AG09309 (cell line): Measurements from ENCODE around the gene SCN7A.

ENCODE experiments used
- DNase-seq: peaks from one replicate; pipeline ENCODE4 v3.0.0-alpha.2; 2010; ENCODE audit warnings: low read depth
- H3K4me3 ChIP-seq: 2 replicates; pipeline ENCODE4 v1.5.1; 2011; ENCODE audit warnings: mild to moderate bottlenecking, low read depth, low read length, moderate library complexity; ENCODE audit not compliant: control insufficient read depth
- TF ChIP-seq, protein P1 (sequence below): IDR thresholded peaks from 2 replicates; pipeline ENCODE4 v1.5.1; 2011; ENCODE audit warnings: mild to moderate bottlenecking, low read depth, low read length, inconsistent platforms; ENCODE audit not compliant: insufficient read depth, control insufficient read depth; ENCODE audit errors: missing control alignments

The SCN7A gene

DNA sequence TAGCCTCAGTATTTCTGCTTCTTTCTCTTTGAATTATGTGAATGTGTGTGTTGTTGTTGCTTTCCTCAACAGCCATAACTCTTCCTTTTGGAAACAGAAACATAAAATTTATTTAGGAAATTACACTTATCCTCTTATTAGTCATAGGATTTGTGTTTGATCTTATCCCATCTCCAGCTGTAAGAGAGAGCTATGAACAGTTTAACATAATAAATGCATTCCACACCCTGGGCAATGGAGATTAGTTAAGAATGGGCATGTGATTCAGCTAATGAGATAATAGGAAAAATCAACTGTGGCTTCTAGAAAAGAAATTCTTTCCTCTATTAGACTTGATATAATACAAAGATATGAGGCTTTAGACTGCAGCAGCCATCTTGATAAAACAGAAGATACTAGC is 55.0 kb downstream of the SCN7A start:
- no peak for DNase-seq
- no peak overlapping the region for H3K4me3 ChIP-seq
- TF ChIP-seq, protein P1, sequence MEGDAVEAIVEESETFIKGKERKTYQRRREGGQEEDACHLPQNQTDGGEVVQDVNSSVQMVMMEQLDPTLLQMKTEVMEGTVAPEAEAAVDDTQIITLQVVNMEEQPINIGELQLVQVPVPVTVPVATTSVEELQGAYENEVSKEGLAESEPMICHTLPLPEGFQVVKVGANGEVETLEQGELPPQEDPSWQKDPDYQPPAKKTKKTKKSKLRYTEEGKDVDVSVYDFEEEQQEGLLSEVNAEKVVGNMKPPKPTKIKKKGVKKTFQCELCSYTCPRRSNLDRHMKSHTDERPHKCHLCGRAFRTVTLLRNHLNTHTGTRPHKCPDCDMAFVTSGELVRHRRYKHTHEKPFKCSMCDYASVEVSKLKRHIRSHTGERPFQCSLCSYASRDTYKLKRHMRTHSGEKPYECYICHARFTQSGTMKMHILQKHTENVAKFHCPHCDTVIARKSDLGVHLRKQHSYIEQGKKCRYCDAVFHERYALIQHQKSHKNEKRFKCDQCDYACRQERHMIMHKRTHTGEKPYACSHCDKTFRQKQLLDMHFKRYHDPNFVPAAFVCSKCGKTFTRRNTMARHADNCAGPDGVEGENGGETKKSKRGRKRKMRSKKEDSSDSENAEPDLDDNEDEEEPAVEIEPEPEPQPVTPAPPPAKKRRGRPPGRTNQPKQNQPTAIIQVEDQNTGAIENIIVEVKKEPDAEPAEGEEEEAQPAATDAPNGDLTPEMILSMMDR: no peak

DNA sequence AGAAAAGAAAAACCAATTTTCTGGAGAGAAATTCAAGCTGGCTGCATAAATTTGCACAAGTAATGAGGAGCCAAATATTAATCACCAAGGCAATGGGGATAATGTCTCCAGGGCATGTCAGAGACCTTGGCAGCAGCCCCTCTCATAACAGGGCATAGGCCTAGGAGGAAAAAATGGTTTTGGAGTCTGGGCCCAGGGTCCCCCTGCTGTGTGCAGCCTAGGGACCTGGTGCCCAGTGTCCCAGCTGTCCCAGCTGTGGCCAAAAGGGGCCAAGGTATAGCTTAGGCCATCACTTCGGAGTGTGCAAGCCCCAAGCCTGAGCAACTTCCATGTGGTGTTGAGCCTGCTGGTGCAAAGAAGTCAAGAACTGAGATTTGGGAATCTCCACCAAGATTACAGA is 57.1 kb downstream of the SCN7A start:
- TF ChIP-seq, protein P1: no peak
- no peak overlapping the region for H3K4me3 ChIP-seq
- no peak for DNase-seq

DNA sequence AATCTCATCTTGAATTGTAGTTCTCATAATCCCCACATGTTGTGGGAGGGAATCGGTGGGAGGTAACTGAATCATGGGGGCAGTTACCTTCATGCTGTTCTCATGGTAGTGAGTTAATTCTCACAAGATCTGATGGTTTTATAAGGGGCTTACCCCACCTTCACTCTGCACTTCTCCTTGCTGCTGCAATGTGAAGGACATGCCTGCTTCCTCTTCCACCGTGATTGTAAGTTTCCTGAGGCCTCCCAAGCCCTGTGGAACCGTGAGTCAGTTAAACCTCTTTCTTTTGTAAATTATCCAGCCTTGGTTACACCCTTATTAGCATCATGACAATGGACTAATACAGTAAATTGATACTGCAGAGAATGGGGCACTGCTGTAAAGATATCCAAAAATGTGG is 57.9 kb downstream of the SCN7A start:
- TF ChIP-seq, protein P1: no peak
- no peak for DNase-seq
- no peak overlapping the region for H3K4me3 ChIP-seq

DNA sequence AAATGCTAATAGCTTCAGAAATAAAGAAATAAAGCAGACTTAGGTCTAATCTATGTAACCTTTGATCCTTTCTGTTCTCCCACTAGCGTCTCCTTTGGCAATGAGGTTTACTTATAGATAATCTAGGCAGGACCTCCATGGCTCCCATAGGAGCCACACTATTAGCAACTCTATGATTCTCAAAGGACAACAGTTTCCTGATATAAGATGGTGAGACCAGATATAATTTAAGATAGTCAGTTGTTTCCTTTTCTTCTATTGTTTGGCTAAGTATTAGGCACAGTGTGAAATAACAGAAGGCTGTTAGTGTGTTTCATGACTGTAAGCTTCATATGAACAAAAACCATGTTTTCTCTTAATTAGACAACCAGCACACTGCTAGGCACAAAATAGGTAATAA is 59.6 kb downstream of the SCN7A start:
- H3K4me3 ChIP-seq: no peak overlapping the region
- DNase-seq: no peak
- TF ChIP-seq, protein P1: no peak

DNA sequence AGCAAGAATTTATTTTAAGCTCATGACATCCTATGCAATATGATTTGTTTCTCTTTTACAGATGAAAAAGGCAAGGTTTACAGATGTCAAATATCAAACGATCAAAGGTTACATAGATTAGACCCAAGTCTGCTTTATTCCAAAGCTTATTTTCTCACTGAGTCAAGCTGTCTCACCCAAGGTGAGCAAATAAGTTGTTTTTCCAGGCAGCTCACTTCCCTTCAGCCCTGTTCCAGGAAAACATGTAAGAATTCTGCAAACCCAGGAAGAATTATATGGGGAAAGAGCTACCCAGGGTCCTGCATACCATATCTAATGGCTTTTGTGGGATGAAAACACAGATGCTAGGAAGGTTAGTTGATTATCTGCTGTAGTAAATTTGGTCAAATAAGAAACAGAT is 60.6 kb downstream of the SCN7A start:
- no peak for DNase-seq
- TF ChIP-seq, protein P1: no peak
- H3K4me3 ChIP-seq: no peak overlapping the region

DNA sequence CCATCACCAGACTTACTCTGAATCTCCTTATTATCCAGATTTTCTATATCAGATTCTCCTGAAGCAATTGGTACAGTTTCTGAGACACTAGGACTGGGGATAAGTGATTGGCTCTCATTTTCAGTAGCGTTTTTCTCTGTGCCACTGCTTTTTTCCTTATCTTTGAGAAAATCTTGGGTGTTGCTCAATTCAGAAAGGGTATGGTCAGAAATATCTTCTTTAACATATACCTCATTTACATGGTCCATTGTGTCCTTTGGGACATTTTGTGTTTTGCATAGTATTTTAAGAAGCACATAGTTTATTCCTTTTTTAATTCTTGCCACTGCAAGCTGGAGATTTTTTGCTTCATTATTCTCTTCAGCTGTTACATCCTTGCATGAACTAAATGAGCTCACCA is 61.7 kb downstream of the SCN7A start:
- TF ChIP-seq, protein P1: no peak
- no peak for DNase-seq
- no peak overlapping the region for H3K4me3 ChIP-seq

DNA sequence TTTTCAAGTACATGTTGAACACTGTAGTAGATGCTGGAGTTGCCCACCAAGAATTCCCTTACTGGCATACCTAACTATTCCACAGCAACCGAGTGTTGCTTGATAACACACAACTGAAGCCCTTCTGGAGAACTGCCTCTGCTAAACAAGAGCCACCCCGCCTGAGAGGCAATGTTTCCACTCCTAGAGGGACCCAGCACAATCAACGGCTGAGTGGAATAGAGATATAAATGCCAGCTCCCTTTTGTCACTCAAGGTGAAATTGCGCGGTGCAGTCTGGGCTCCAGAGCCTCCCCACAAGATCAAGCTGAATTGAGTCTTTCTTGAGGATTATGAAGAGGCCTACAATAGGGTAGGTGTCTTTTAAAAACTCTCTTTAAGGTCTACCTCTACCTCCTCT is 69.2 kb downstream of the SCN7A start:
- TF ChIP-seq, protein P1: no peak
- DNase-seq: no peak
- no peak overlapping the region for H3K4me3 ChIP-seq
